LNCaP clone FGC (cell line): ENCODE data around the gene PTPRD.

ENCODE experiments used
- DNase-seq: peaks from one replicate; pipeline ENCODE4 v3.0.0-alpha.2; 2011; ENCODE audit warnings: low read depth
- H3K4me3 ChIP-seq: 2 replicates; pipeline ENCODE4 v1.5.1; 2011; ENCODE audit warnings: mild to moderate bottlenecking, low read depth, low read length, control low read depth
- TF ChIP-seq, protein P1 (sequence below): IDR thresholded peaks from 2 replicates; pipeline ENCODE4 v1.5.1; 2012; ENCODE audit warnings: mild to moderate bottlenecking; ENCODE audit not compliant: control insufficient read depth, insufficient read depth; ENCODE audit errors: extremely low read depth

Gene PTPRD

DNA sequence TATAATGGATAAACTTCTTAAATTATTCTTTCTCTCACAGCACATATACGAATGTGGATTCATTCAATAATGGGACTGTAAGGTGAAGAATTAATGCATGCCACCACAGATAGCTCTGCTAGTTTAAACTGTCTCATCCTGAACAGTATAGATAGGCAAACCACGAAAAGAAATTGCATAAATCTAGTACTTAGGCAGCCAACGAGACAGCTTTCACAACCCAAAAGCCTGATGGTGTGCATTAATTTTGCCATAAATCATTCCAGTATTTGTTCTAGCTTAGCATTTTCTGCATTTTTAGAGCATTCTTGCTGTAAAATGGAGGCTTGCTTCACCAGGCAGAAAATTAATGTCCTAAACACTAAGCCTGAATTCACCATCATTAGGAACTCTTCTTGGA, 1979.0 kb downstream of the PTPRD start:
- no peak for DNase-seq
- no peak overlapping the region for H3K4me3 ChIP-seq
- TF ChIP-seq, protein P1, sequence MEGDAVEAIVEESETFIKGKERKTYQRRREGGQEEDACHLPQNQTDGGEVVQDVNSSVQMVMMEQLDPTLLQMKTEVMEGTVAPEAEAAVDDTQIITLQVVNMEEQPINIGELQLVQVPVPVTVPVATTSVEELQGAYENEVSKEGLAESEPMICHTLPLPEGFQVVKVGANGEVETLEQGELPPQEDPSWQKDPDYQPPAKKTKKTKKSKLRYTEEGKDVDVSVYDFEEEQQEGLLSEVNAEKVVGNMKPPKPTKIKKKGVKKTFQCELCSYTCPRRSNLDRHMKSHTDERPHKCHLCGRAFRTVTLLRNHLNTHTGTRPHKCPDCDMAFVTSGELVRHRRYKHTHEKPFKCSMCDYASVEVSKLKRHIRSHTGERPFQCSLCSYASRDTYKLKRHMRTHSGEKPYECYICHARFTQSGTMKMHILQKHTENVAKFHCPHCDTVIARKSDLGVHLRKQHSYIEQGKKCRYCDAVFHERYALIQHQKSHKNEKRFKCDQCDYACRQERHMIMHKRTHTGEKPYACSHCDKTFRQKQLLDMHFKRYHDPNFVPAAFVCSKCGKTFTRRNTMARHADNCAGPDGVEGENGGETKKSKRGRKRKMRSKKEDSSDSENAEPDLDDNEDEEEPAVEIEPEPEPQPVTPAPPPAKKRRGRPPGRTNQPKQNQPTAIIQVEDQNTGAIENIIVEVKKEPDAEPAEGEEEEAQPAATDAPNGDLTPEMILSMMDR: no peak

DNA sequence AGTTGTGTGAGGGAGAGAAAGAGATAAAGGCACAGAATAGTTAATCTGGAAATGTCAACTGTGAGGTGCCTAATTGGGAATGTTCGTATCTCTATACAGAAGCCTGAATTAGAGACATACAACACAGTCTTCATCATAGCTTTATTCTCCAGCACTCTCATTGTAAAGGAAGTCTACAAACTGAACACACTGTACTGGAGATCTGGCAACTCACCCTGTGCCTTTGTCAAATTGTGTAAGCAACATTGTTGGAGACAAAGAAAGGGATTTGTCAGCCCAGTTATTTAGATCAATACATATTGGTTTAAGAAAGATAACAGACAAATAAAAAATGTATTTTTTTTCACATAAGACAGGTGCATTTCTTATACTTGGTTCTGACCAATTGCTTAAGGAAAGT, 1980.3 kb downstream of the PTPRD start:
- H3K4me3 ChIP-seq: no peak overlapping the region
- DNase-seq: no peak
- TF ChIP-seq, protein P1: no peak

DNA sequence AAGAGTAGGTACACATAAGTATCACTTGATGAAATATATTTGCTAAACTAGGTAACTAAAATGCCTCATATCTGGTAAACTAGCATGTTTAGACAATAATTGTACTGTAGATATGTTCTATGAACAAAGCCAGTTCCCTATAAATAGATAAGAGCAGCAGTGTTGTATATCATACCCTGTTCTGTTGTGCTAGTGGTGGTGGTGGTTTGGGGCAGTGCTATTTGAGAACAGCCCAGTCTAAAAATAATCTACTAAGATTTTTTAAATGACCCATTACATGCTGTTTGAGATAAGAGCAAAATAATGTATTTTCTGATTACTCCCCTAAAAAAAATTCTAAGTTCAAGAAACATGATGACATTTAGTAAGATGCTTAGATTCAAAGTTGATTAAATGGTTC, 1984.0 kb downstream of the PTPRD start:
- TF ChIP-seq, protein P1: no peak
- no peak for DNase-seq
- H3K4me3 ChIP-seq: no peak overlapping the region

DNA sequence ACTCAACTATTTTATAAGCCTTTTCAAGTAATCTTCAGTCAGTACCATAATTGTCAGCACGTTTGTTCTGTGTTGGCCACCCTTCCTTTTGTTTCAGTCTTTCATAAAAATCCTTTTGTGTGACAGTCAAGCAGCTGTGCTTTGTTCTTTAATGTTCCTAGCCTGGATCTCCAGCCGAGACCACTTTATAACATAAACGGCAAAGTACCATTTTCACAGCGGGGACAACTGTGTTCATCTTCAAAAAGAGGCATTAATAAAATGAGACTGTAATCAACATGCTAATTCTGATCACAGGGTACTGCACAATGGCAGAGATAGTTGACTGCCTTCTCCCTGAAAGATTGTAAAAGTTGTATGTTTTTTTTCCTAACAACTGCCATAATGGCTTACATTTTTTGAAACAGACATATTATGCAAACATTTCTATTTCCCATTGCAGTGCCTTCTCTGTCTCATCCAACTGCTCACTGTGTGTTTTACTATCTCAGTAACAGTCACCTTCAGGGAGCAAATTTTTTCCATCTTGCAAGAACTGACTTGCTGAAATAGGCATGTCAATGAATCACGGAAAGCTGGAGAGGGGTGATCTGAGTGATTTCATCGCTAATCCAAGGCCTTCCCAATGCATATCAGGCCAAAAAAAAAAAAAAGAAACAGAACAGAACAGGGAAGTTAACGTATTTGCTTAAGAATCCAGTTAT, 1984.7 kb downstream of the PTPRD start:
- TF ChIP-seq, protein P1: no peak
- no peak overlapping the region for H3K4me3 ChIP-seq
- DNase-seq: no peak

DNA sequence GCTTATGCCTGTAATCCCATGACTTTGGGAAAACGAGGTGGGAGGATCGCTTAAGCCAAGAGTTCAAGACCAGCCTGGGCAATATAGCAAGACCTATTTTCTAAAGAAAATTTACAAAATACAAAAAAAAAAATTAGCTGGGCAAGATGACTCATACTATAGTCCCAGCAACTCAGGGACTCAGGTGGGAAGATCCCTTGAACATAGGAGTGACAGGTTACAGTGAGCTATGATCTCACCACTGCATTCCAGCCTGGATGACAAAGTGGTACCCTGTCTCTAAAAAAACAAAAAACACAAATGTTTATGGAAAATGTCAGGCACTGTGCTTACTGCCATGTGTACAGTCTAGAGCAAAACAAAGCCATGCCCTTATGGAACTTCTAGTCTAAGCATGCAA, 1989.9 kb downstream of the PTPRD start:
- TF ChIP-seq, protein P1: no peak
- no peak overlapping the region for H3K4me3 ChIP-seq
- DNase-seq: no peak

DNA sequence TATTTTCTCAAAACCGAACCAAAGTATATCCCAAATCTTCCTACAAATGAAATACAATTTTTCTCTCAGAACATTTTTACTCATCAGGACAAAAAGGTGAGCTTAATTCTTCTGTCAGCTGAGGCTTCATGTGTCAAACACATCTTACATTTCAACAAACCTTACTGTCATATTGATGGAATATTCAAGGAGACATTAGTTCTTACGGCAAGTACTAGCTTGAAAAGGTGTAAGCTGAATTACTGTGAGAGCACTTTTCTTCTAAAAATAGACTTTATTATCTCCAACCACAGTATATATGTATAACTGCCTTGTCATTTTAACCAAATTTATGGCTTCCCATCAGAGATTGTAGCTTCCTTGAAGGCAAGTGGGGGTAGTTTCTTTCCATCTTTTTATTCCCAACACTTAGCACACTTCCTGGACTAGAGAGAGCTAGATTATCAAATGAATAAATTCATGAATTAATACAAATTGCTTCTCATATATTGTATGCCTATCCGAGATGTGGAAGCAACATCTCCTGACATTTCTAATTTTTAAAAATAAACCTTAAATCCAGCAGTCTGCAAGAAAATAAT, 1990.5 kb downstream of the PTPRD start:
- no peak overlapping the region for H3K4me3 ChIP-seq
- TF ChIP-seq, protein P1: no peak
- no peak for DNase-seq

DNA sequence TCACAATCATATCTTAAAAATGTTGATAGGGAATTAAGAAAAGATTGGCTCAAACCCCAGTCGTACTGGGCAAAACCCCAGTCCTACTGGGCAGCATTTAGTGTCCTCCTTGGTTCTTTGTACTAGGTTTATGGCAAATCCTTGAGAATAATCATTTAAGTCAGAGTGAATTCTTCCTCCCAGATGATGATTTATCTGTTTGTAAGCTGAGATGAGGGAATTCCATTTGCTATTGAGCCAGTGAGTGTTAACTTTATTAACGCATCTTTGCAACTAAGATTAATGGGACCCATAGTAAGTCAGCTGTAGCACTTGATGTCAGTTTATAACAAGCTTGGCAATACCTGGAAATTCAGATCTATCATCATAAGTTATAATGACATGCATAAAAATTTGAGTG, 1991.4 kb downstream of the PTPRD start:
- H3K4me3 ChIP-seq: no peak overlapping the region
- TF ChIP-seq, protein P1: no peak
- no peak for DNase-seq
